GM19193 (cell line): ENCODE measurements around the gene DNAH14.

Experiments used
- POLR2A ChIP-seq: IDR thresholded peaks from 4 replicates; pipeline ENCODE4 v1.6.1; 2011; ENCODE audit not compliant: insufficient read depth, insufficient read length; ENCODE audit errors: extremely low read depth

DNAH14 gene

DNA sequence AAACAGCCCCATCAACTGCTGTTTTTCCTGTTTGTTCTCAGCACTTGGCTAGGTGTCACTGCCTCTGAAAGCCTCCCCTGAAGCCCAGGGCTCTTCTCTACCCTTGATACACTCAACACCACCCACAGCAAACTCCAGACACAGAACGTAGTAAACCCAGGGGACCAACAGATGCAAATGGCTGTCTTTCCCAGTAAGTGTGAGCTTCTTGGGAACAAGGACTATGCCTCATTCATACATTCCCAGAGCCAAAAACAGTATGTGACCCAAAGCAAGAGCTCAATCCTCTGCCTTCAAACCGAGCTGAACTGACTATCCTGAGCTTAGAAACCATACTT is 494.0 kb downstream of the DNAH14 start:
- TF ChIP-seq POLR2A, result no peak

DNA sequence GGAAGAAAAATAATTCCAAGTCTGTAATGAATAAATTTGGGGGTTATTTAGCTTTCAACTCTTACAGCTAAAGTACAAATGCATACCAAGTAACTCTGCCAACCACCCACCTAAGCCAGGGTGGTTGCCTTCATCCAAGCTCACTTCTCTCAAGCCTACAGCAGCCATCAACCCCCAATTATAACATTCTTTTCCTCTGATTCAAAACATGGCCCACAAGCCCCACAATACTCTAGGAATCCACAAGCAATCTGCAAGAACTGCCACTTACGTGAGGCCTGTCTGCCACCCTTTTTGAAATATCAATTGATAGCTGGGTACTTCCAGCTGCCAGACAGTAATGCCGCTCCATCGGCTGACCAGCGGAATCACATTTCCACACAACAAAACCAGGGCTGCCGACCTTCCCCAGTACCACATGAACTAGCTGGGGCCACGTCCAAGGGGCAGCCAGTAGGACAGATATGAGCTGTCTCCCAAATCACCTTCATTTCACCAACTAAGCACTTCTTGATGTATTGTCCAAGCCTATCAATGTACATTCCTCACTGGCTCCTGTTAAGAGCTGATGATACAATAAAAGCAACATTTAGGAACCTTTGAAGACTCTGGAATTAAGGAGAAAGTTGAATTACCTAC is 495.2 kb downstream of the DNAH14 start:
- no peak for TF ChIP-seq POLR2A

DNA sequence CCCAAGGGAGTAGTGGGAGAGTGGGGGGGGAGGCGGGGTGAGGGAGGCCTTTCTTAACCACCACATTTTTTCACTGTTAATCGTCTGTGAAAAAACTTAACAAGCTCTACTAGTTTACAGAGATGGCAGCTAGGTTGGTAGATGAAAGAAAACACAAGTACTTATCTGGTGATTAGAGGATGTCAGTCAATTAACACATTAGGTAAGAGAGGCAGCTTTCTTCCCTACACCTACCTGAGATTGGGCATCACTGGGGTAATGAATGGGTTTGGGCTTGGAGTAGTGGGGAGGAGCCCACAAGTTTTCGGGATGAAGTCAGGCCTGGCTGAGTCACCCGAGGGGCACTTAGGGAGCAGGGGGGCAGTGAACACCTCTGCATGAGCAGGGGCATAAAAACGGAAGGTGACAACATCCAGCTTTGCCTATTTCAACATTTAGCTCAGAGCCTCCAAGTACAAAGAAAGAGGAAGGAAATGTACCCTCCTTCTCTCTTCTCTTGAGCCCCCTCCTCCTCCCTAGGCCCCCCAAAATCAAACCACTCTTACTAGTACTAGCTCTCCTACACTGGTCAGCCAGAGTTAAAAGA is 495.8 kb downstream of the DNAH14 start:
- no peak for TF ChIP-seq POLR2A

DNA sequence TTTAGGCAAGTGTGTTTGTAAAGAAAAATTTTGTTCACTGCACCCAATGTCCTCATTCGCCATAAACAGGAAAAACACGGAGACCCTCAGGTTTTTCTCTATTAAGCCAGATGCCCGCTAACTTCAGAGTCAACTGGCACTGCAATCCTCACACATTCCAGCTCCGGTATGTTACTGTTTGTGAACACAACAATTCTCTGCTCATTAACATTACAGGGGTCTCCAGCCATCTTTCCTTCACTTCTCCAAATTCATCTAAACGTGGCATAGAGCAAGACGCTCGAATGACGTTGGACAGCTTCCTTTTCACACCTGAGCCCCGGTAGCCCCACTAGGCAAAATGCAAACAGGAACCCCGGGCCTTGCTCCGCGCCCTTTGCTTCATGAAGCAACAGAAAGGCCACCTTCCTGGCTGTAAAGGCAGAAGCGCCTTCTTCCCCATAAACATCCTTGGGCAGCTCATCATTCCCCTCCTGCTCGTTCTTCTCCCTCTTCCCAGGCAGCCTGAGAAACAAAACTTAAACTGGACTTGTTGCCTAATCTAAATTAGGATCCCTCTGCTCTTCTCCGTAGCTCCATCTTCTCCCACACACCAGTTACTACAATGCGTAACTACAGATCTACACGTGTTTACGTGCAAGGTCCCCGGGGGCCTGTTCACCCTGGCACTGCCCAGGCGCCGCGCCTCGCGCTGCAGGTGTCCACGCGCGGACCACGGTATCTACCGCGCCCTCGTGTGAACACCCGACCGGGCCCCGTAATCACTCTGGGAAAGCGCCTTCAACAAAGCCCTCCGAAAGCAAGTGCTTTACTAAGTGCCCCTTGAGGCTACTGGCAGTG is 497.1 kb downstream of the DNAH14 start:
- TF ChIP-seq POLR2A, result peak; percentile 13

DNA sequence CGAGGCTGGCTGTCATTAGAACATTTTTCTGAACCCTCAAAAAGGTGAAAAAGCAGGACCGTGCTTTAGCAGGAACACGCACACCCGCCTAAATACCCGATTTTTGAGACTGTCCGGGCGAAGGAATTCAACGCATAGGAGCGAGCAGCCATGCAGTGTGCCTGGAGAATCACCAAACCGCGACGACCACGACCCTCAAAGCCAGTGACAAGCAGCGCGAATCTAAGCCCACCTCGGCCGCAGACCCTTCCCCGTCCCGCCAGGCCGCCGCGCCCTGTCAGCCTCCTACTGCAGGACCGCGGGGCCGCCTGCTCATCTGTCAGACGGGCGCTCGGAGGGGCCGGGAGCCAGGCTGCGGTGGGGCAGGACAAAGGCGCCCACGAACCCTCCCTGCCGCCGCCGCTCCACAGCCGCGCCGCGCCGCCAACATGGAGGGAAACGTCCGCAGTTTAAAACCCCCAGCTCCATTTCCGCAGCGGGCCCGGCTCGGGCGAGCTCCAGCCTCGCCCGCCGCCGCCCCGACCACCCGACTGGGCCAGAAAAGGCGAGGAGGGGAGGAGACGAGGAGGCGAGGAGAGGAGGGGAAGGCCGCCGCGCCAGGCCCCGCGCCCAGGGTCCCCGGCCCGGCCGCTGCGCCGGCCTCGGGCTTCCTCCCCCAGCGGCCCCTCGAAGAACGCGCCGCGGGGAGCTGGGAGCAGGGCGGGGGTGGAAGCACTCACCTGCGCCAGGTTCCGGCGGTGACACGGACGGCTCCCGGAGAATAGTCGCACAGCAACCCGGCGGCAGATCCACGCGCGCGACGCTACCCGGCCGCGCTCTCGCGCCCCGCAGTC is 498.0 kb downstream of the DNAH14 start, which contains the start of gene LBR:
Gene LBR (minus strand): TSS at position 804 of the 833 bp plus-strand sequence. CDS start 3,963 bp downstream, outside the sequence.
- peak; percentile 46 for TF ChIP-seq POLR2A

DNA sequence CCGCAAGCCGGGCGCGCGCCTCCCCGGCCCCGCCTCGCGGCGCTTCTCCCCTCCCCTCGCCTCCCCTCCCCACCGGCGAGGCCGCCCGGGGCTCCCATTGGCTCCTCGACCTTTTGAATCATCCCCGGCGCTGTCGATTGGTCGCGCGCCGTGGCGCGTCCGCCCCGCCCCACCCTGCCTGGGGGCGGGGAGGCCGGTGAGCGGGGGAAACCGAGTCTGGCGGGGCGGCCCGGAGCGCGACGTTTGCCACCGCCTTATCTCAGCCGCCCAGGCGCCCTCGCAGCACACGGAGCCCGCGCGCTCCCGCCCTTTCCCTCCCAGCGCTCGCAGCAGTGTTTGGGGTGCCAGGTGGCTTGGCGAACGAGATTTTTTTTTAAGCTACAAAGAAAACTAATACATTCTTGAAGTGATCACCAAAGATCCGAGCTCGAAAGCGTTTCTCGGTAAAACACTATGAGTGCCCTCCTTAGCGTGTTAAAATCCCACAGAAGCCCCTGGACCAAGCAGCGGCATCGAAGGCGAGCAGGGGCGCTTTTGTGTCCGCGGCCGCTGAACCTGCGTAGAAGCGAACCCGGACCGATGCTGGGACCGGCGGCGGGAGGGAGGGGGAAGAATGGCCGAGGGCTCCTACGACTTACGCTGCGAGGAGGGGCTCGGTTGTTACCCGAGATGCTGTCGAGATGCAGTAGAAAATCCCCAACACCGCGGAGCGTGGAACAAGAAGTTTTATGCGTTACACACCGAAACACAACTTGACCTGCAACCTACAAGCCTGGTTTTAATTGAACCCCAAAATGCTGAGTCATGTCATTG is 498.8 kb downstream of the DNAH14 start:
- peak; percentile 84 for TF ChIP-seq POLR2A

DNA sequence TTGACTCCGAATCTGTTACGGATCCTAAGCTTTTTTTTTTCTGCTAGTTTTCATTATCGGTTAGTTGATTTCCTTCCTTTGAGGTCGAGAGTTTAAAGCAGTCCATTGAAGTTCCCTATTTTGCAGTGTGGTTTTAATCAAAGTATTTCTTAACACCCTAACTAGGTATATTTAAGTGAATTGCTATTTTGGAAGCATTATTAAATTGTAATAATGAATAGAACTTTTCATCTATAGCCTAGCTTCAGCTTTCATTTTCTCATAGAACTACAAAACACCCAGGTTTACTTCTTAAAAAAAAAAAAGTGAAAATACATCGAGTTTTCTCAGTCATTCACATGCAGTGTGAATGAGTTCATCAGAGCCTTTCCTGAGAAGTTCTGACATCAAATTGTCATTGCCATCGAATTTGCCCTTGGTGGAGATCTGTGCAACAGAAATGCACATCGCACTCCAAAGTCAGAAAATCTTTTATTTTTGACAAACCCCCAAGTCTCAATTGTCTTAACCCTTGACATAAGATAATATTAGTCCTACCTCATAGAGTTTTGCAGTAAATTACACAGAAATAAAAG is 499.5 kb downstream of the DNAH14 start:
- no peak for TF ChIP-seq POLR2A

DNA sequence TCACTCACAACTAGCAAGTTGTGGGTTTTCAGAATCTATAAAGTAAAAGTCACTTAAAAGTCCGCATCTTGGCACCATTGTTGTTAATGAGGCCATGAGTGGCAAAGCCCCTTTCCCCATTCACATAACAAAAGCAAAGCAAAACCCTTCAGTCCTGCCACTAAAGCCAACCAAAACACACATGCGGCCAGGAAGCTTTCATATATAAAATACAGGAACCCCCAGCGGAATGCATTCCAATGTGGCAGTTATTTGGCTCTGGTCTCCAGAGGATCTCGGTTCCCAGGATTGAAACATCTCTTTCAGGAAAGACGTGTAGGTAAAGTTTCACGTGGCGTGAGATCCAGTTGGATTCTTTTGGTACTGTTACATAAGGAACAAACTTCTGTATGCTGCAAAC is 500.8 kb downstream of the DNAH14 start:
- TF ChIP-seq POLR2A, result no peak

DNA sequence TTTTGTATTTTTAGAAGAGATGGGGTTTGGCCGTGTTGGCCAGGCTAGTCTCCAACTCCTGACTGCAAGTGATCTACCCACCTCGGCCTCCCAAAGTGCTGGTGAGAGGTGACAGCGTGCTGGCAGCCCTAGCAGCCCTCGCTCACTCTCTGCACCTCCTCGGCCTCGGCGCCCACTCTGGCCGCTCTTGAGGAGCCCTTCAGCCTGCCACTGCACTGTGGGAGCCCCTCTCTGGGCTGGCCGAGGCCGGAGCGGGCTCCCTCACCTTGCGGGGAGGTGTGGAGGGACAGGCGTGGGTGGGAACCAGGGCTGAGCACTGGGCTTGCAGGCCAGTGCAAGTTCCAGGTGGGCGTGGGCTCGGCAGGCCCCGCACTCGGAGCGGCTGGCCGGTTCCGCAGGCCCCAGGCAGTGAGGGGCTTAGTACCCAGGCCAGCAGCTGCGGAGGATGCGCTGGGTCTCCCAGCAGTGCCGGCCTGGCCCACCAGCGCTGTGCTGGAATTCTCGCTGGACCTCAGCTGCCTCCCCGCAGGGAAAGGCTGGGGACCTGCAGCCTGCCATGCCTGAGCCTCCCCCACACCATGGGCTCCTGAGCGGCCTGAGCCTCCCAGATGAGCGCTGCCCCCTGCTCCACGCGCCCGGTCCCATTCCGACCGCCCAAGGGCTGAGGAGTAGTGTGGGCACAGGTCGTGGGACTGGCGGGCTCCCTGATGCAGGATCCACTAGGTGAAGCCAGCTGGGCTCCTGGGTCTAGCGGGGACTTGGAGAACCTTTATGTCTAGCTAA is 501.8 kb downstream of the DNAH14 start:
- TF ChIP-seq POLR2A, result no peak

DNA sequence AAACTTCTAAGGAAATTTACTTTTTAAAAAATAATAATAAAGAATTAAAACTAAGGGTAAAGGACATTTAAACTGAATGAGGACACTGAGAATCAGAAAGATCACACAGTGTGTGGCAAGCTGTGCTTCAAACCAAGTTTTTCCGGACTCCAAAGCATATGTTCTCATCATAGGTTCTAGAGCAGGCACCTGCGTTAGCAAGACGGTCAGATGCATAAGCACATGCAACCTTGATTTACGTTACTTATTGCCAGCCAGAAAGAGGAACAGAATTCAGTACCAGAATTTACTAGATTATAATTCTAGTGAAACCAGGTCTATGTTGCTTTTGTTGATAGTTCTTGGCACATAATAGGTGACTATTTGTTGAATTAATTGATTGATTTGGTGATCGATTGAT is 504.6 kb downstream of the DNAH14 start:
- no peak for TF ChIP-seq POLR2A

DNA sequence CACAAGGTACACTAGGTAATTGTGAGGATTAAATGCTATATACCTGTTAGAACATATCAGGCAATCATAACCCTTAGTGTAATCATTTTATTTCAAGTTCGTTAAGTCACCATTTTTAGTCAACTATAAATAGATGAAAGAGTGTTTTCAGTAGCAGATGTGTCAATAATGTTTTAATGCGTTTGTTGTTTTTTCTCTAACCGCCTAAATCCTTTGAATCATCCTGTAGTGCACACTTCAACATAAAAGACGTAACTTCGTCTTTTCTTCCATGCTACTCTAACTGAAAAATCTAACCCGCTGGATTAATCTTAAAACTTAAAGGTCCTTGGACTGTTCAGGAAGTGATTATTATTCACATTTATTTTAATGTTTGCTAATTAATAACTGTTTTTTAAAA is 505.6 kb downstream of the DNAH14 start:
- no peak for TF ChIP-seq POLR2A

DNA sequence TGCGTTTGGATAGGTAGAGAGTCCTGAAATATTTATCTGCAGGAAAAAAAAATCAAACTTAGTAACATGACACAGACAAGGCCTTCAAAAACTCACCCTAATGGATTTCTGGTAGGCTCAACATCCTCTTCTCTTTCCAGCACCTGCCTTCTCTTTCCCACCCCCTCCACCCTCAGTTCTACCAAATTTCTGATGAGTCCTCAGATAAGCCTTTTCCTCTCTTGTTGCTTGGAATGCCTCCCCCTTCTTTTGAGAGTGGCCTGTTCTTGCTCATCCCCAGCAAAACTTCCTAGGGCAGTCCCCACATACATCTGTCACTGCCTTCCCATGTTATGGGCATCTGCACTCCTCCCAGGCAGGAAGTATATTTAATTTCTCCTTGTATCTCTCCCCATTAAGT is 506.0 kb downstream of the DNAH14 start:
- TF ChIP-seq POLR2A, result no peak

DNA sequence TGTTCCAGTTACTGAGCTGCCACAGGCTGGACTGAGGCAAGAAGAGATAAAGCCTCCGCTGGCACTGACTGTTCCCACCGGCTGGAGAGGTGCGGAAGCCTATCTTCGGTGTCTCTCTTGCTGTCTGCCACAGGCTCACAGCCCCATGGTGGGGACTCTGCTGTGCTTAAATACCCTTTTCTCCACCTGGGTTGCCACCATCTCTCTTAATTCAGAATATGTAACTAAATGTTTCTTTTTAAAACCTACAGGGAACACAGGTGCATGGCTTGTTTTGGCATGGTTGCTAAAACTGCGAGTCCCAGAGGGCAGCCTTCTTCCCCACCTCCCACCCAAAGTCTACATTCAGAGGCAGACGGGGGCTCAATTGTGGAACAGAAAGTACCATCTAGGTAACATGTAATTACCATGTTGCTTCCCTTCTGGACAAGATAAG is 506.5 kb downstream of the DNAH14 start:
- peak; percentile 87 for TF ChIP-seq POLR2A

DNA sequence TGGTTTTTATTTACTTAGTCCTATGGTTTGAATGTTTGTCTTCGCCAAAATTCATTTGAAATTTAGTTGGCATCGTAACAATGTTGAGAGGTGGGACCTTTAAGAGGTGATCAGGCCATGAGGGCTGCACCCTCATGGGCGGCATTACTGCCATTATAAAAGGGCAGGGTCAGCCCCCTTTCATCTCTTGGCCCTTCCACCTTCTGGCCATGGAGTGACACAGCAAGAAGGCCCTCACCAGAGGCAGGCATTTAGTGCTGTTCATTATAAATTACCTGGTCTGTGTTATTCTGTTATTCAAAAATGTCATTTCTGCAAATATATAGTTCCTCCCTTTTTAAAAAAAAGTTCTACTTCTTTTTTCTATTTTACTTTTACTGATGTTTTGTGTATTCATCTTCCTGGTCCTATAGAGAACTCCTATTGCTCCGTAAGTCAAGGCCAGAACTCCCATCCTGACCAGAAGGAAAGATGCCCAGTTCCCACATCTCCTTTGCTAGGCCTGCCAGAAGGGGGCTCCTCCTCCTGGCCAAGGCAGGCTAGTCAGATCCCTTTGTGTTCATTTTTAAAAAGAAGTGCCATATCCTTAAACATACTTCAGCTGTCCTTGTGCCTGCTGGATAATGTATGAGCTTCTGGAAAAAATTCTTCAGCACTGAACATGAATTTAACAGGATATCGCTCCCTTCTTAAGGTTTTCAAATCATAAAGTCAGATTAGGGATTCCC is 508.4 kb downstream of the DNAH14 start:
- no peak for TF ChIP-seq POLR2A
